ENCODE data around the gene HBE1.

DNA sequence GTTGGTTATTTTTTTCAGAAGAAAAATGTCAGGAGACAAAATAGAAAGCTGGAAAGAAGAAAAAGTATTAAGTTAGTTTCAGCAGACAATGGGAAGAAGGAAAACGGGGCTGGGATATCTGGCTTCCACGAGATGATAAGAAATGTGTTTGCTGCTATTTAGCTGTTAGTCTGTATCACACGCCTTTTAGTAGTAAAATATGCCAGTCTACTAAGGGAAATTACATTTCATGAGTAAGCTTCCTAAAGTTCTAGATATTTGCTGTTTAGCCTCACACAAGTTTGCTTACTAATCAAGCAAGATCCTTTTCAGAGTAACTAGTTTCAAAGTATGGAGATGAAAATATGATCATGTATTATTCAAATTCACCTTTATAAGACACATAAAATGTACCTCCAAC lies 30.5 kb upstream of the HBE1 start:
- TF ChIP-seq, protein P1, sequence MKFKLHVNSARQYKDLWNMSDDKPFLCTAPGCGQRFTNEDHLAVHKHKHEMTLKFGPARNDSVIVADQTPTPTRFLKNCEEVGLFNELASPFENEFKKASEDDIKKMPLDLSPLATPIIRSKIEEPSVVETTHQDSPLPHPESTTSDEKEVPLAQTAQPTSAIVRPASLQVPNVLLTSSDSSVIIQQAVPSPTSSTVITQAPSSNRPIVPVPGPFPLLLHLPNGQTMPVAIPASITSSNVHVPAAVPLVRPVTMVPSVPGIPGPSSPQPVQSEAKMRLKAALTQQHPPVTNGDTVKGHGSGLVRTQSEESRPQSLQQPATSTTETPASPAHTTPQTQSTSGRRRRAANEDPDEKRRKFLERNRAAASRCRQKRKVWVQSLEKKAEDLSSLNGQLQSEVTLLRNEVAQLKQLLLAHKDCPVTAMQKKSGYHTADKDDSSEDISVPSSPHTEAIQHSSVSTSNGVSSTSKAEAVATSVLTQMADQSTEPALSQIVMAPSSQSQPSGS (IDR thresholded peaks at IDR 0.05; ENCODE audit: low read length), result no peak
- TF ChIP-seq, protein P2, sequence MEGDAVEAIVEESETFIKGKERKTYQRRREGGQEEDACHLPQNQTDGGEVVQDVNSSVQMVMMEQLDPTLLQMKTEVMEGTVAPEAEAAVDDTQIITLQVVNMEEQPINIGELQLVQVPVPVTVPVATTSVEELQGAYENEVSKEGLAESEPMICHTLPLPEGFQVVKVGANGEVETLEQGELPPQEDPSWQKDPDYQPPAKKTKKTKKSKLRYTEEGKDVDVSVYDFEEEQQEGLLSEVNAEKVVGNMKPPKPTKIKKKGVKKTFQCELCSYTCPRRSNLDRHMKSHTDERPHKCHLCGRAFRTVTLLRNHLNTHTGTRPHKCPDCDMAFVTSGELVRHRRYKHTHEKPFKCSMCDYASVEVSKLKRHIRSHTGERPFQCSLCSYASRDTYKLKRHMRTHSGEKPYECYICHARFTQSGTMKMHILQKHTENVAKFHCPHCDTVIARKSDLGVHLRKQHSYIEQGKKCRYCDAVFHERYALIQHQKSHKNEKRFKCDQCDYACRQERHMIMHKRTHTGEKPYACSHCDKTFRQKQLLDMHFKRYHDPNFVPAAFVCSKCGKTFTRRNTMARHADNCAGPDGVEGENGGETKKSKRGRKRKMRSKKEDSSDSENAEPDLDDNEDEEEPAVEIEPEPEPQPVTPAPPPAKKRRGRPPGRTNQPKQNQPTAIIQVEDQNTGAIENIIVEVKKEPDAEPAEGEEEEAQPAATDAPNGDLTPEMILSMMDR (IDR thresholded peaks at IDR 0.05 in 2 of 3, conservative IDR thresholded peaks at IDR 0.05 in 1 of 3; ENCODE audit: control insufficient read depth in 2 of 3, extremely low read depth in 1 of 3, insufficient read depth in 1 of 3, low read depth in 3 of 3, low read length in 3 of 3), result no peak
- TF ChIP-seq RAD21 (IDR thresholded peaks at IDR 0.05; ENCODE audit: insufficient read depth, low read depth, low read length) (no peak), YBX1 (IDR thresholded peaks at IDR 0.05) (no peak)
- TF ChIP-seq, protein P3, sequence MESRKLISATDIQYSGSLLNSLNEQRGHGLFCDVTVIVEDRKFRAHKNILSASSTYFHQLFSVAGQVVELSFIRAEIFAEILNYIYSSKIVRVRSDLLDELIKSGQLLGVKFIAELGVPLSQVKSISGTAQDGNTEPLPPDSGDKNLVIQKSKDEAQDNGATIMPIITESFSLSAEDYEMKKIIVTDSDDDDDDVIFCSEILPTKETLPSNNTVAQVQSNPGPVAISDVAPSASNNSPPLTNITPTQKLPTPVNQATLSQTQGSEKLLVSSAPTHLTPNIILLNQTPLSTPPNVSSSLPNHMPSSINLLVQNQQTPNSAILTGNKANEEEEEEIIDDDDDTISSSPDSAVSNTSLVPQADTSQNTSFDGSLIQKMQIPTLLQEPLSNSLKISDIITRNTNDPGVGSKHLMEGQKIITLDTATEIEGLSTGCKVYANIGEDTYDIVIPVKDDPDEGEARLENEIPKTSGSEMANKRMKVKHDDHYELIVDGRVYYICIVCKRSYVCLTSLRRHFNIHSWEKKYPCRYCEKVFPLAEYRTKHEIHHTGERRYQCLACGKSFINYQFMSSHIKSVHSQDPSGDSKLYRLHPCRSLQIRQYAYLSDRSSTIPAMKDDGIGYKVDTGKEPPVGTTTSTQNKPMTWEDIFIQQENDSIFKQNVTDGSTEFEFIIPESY (IDR thresholded peaks at IDR 0.05), result no peak
